ENCODE results near the gene SDHB.

DNA sequence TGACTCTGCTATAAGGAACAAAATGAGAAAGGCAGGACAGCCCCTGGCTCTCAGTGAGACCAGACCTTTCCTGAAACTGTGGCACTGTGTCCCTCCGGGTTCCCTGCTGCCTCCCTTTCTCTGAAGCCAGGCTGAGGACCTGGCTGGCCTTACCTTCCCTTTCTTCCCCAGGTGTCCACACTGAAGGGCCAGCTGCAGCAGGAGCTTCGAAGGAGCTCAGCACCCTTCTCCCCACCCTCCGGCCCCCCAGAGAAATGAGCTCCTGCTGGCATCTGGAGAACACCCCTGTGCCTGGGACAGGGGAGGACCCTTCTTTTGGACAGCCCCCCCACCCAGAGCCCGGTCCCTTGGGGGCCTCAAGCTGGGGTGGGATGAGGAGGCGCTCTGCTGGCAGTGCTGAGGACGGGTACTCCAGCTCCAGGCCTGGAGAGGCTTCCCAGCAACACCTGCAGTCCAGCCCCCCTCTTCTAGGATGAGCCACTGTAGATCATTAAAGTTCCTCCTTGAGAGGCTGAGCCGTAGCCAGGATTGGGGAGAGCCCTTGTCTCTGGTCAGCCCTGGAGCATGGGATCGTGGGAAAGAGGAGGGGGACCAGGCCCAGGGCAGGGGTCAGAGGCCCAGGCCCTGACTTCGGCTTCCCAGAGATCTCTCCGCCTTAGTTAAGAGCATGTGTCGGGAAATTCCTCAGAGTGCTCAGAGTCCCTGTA lies 81.5 kb downstream of the SDHB start:
- TF ChIP-seq EZH2 (IDR thresholded peaks at IDR 0.05; ENCODE audit: low read depth, low read length, severe bottlenecking) (no peak), CTCF (IDR thresholded peaks at IDR 0.05; ENCODE audit: control extremely low read depth in 1 of 3, insufficient read depth in 1 of 3, low read depth in 1 of 3, low read length in 3 of 3) (no peak), POLR2A (IDR thresholded peaks at IDR 0.05; ENCODE audit: control extremely low read depth in 1 of 2, low read depth in 2 of 2, low read length in 2 of 2) (no peak), SIRT6 (IDR thresholded peaks at IDR 0.05; ENCODE audit: low read length) (no peak), ZNF274 (IDR thresholded peaks at IDR 0.05; ENCODE audit: borderline replicate concordance, extremely low read depth, low read length) (no peak), SUZ12 (IDR thresholded peaks at IDR 0.05; ENCODE audit: low read length) (no peak), RAD21 (IDR thresholded peaks at IDR 0.05 in 1 of 2, conservative IDR thresholded peaks at IDR 0.05 in 1 of 2; ENCODE audit: low read depth in 2 of 2, low read length in 2 of 2) (no peak), BRCA1 (IDR thresholded peaks at IDR 0.05; ENCODE audit: low read depth, low read length) (no peak)
- TF ChIP-seq, protein P1, sequence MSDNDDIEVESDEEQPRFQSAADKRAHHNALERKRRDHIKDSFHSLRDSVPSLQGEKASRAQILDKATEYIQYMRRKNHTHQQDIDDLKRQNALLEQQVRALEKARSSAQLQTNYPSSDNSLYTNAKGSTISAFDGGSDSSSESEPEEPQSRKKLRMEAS (IDR thresholded peaks at IDR 0.05): no peak
